Activated CD8-positive, alpha-beta memory T cell treated with anti-CD3 and anti-CD28 coated beads for 4 hours (primary cell): ENCODE measurements around the gene CHST15.

Experiments
- DNase-seq, 2 donors: peaks; one replicate each; pipeline ENCODE4 v3.0.0-alpha.2; 2020; ENCODE audit warnings: low read depth in 2 of 2

The CHST15 gene

GRCh38 chr10:124082555-124082954, 10.8 kb downstream of the CHST15 start:
- no peak for DNase-seq

GRCh38 chr10:124081547-124082140, 11.8 kb downstream of the CHST15 start:
- no peak for DNase-seq

GRCh38 chr10:124079864-124080263, 13.5 kb downstream of the CHST15 start:
- no peak for DNase-seq

- no peak for DNase-seq
These were observed 14.7 kb downstream of the CHST15 start for GRCh38 chr10:124078714-124079113.

GRCh38 chr10:124078028-124078427, 15.4 kb downstream of the CHST15 start:
- DNase-seq: no peak

- DNase-seq: no peak
These were observed 16.0 kb downstream of the CHST15 start for GRCh38 chr10:124077208-124077993.

- no peak for DNase-seq
These were observed 17.2 kb downstream of the CHST15 start for GRCh38 chr10:124076148-124076733.

- no peak for DNase-seq
These were observed 18.0 kb downstream of the CHST15 start for GRCh38 chr10:124075231-124075955.

- DNase-seq: no peak
These were observed 18.8 kb downstream of the CHST15 start for GRCh38 chr10:124074501-124075109.

- no peak for DNase-seq
These were observed 19.4 kb downstream of the CHST15 start for GRCh38 chr10:124073978-124074377.

GRCh38 chr10:124072541-124072940, 20.9 kb downstream of the CHST15 start:
- no peak for DNase-seq

GRCh38 chr10:124072106-124072505, 21.3 kb downstream of the CHST15 start:
- no peak for DNase-seq

- DNase-seq: no peak
These were observed 22.3 kb downstream of the CHST15 start for GRCh38 chr10:124071141-124071540.

GRCh38 chr10:124070666-124071065, 22.7 kb downstream of the CHST15 start:
- no peak for DNase-seq

- DNase-seq: no peak
These were observed 23.8 kb downstream of the CHST15 start for GRCh38 chr10:124069341-124070264.

- DNase-seq: no peak
These were observed 24.5 kb downstream of the CHST15 start for GRCh38 chr10:124068929-124069328.

GRCh38 chr10:124067825-124068400, 25.5 kb downstream of the CHST15 start:
- no peak for DNase-seq

- no peak for DNase-seq
These were observed 26.4 kb downstream of the CHST15 start for GRCh38 chr10:124066781-124067714.

- no peak for DNase-seq
These were observed 27.2 kb downstream of the CHST15 start for GRCh38 chr10:124066126-124066700.
